Panc1 (cell line): ENCODE data around the gene CBR4. TPM values are rescaled to one million over a fixed set of nuclear protein-coding genes. Genes with fewer than 3 reads are reported as not detected.

Experiments used
- ATAC-seq: fragments of 200-7000 bp; cut with Tn5 transposase; 2 replicates; pipeline ENCODE4 v1.9.1; 2020; ENCODE audit warnings: mild to moderate bottlenecking, moderate library complexity
- BruUV-seq: library from RNA; stranded (reverse); fragments of 400-500 nt; replicated peaks from 2 replicates; lab custom pipeline; 2021; lab: Mats Ljungman, UMichigan
- CTCF ChIA-PET: fragments of 300-600 bp; sonication (Branson Sonifier 250); formaldehyde crosslinking; loops from one replicate; lab custom pipeline; 2022; ENCODE audit warnings: antibody characterized with exemption; lab: Charles Lee
- POLR2A ChIA-PET: fragments of 300-600 bp; sonication (Branson Sonifier 250); formaldehyde crosslinking; loops from one replicate; lab custom pipeline; 2022; ENCODE audit warnings: antibody characterized with exemption; lab: Charles Lee
- DNase-seq: peaks from one replicate; pipeline ENCODE4 v3.0.0-alpha.2; 2010; ENCODE audit warnings: low read depth, low spot score
- H3K27ac ChIP-seq: 2 replicates; pipeline ENCODE4 v1.5.1; 2011; ENCODE audit warnings: mild to moderate bottlenecking, low read length, inconsistent platforms
- H3K27me3 ChIP-seq: fragments of 200-500 bp; sonication (Bioruptor generic); 2 replicates; pipeline ENCODE4 v1.6.0; 2014; ENCODE audit warnings: low read length, inconsistent platforms; ENCODE audit not compliant: control insufficient read depth, insufficient read depth
- H3K36me3 ChIP-seq: fragments of 200-500 bp; sonication (Bioruptor generic); 2 replicates; pipeline ENCODE4 v1.5.1; 2014; ENCODE audit warnings: inconsistent platforms, mild to moderate bottlenecking, low read length, moderate library complexity; ENCODE audit not compliant: control insufficient read depth, insufficient read depth
- H3K4me1 ChIP-seq: 2 replicates; pipeline ENCODE4 v1.5.1; 2011; ENCODE audit warnings: inconsistent platforms, mild to moderate bottlenecking, low read length, moderate library complexity; ENCODE audit not compliant: control insufficient read depth, insufficient read depth
- H3K4me3 ChIP-seq, 2 experiments: 2 replicates each; pipeline ENCODE4 v1.5.1; 2011 to 2012; ENCODE audit warnings: low read depth in 2 of 2, low read length in 2 of 2, mild to moderate bottlenecking in 2 of 2, inconsistent platforms in 1 of 2, moderate library complexity in 1 of 2
- H3K9me3 ChIP-seq: fragments of 200-500 bp; sonication (Bioruptor generic); 2 replicates; pipeline ENCODE4 v1.5.1; 2014; ENCODE audit warnings: low read depth, mild to moderate bottlenecking, inconsistent platforms, low read length, moderate library complexity; ENCODE audit not compliant: control insufficient read depth, insufficient read depth
- POLR2AphosphoS5 ChIP-seq: IDR thresholded peaks from 2 replicates; pipeline ENCODE4 v1.6.1; 2012; ENCODE audit warnings: mild to moderate bottlenecking, low read depth, low read length, moderate library complexity
- REST ChIP-seq, 2 experiments: IDR thresholded peaks; 2 replicates each; pipeline ENCODE4 v1.6.1; 2011 to 2012; ENCODE audit warnings: low read depth in 2 of 2, control low read depth in 1 of 2, low read length in 1 of 2, mild to moderate bottlenecking in 1 of 2, moderate library complexity in 1 of 2; ENCODE audit not compliant: insufficient read depth in 1 of 2
- SIN3A ChIP-seq: IDR thresholded peaks from 2 replicates; pipeline ENCODE4 v1.6.1; 2012; ENCODE audit warnings: low read depth, mild to moderate bottlenecking, low read length, moderate library complexity, borderline replicate concordance; ENCODE audit not compliant: insufficient read depth
- TCF7L2 ChIP-seq: IDR thresholded peaks from 2 replicates; pipeline ENCODE4 v1.6.1; 2011; ENCODE audit warnings: mild to moderate bottlenecking, low read depth, low read length, inconsistent platforms
- in situ Hi-C: cut with HindIII; loops from 2 replicates; pipeline ENCODE4 v1.10.0; 2016; ENCODE audit warnings: low sequenced_read_pairs, low pct_unique_long_range_greater_than_20kb
- intact Hi-C: fragments of 100-400 bp; cut with micrococcal nuclease; formaldehyde crosslinking; loops from one replicate; pipeline ENCODE4 v1.10.0; 2022; ENCODE audit not compliant: unreplicated experiment
- total RNA-seq: library from RNA; stranded (reverse); gene quantifications from one replicate; pipeline ENCODE4 v1.2.1, GENCODE V29; 2021; ENCODE audit not compliant: unreplicated experiment
- TF ChIP-seq, protein P1 (sequence below): fragments of 450-650 bp; IDR thresholded peaks from 2 replicates; pipeline ENCODE4 v1.5.1; 2017; ENCODE audit warnings: mild to moderate bottlenecking

Gene CBR4
- total RNA-seq, 1 experiment from 2014 or later, result 13.5 TPM

- H3K36me3 ChIP-seq, result no peaks in the 10 kb centered on the region
- no peak for ATAC-seq
- no peak overlapping the region for H3K4me3 ChIP-seq
- no peaks in the 10 kb centered on the region for H3K4me1 ChIP-seq
- no peak overlapping the region for H3K27ac ChIP-seq
- BruUV-seq, result no TSS peak
- intact Hi-C loops (no loop called here), in situ Hi-C loops (no loop called here)
- CTCF ChIA-PET, result interaction anchor here (0.6 kb wide), 1 partner anchor 55 kb away, joined by 3 read pairs; no protein-coding TSS in a partner anchor
- DNase-seq, result no peak
- H3K27me3 ChIP-seq, result no peaks in the 10 kb centered on the region
- no peaks in the 10 kb centered on the region for H3K9me3 ChIP-seq
- no peak for TF ChIP-seq SIN3A
- TF ChIP-seq, protein P1, sequence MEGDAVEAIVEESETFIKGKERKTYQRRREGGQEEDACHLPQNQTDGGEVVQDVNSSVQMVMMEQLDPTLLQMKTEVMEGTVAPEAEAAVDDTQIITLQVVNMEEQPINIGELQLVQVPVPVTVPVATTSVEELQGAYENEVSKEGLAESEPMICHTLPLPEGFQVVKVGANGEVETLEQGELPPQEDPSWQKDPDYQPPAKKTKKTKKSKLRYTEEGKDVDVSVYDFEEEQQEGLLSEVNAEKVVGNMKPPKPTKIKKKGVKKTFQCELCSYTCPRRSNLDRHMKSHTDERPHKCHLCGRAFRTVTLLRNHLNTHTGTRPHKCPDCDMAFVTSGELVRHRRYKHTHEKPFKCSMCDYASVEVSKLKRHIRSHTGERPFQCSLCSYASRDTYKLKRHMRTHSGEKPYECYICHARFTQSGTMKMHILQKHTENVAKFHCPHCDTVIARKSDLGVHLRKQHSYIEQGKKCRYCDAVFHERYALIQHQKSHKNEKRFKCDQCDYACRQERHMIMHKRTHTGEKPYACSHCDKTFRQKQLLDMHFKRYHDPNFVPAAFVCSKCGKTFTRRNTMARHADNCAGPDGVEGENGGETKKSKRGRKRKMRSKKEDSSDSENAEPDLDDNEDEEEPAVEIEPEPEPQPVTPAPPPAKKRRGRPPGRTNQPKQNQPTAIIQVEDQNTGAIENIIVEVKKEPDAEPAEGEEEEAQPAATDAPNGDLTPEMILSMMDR, result no peak
- no peak for TF ChIP-seq POLR2AphosphoS5
- no peak for TF ChIP-seq REST (IDR thresholded peaks at IDR 0.05; ENCODE audit: insufficient read depth in 1 of 2, low read depth in 2 of 2, low read length in 1 of 2)
- TF ChIP-seq TCF7L2, result no peak
- POLR2A ChIA-PET, result interaction anchor here (0.6 kb wide), 2 partner anchors 11 to 35 kb away, joined by 4 to 5 read pairs; no protein-coding TSS in a partner anchor
These were observed 41.1 kb upstream of the CBR4 start for GRCh38 chr4:169050881-169051760.

DNA sequence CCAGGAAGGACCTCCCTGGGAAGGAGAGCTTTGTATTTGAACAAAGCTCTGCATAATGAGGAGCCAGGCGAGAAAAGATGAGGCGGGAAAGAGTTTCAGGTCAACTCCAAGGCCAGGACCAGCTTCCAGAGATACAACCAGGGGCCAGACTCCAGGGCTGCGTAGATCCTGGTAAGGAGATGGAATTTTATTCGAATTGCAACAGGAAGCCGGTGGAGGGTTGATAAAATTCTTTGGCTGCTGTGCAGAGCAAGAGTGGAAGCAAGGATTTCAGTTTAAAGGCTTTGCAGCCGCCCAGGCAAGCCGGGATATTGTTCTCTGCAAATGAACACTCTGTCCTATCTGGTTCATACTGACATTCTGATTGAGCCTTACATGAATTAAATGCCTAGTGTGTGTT, 40.2 kb upstream of the CBR4 start:
- no peaks in the 10 kb centered on the region for H3K4me1 ChIP-seq
- CTCF ChIA-PET, result no interaction called here
- in situ Hi-C loops (no loop called here), intact Hi-C loops (no loop called here)
- ATAC-seq (no peak), DNase-seq (no peak)
- H3K9me3 ChIP-seq, result no peaks in the 10 kb centered on the region
- H3K4me3 ChIP-seq, result no peak overlapping the region
- TF ChIP-seq TCF7L2 (no peak), SIN3A (no peak), REST (IDR thresholded peaks at IDR 0.05; ENCODE audit: insufficient read depth in 1 of 2, low read depth in 2 of 2, low read length in 1 of 2) (no peak), POLR2AphosphoS5 (no peak)
- TF ChIP-seq, protein P1, result no peak
- no peaks in the 10 kb centered on the region for H3K36me3 ChIP-seq
- H3K27me3 ChIP-seq, result no peaks in the 10 kb centered on the region
- POLR2A ChIA-PET, result interaction anchor here (0.6 kb wide), 1 partner anchor 95 kb away, joined by 3 read pairs; no protein-coding TSS in a partner anchor
- H3K27ac ChIP-seq, result no peak overlapping the region
- BruUV-seq, result no TSS peak
